ENCODE measurements around the gene KDM4F. TPM values are rescaled to one million over a fixed set of nuclear protein-coding genes. Genes with fewer than 3 reads are reported as not detected.
"Not testable (repeated sequence)": the region's sequence is repeated elsewhere in the genome, so short reads cannot be mapped to it uniquely, and the experiment has no call there.

The KDM4F gene
- total RNA-seq, 1 donor from 2014 or later: not detected

- intact Hi-C loops (cut with DNase I): no loop called here
- H3K36me3 ChIP-seq: no peaks in the 10 kb centered on the region
- no peak within 1 kb of the TSS for H3K4me3 ChIP-seq
- H3K9me3 ChIP-seq: no peaks in the 10 kb centered on the region
- H3K27ac ChIP-seq: no peak within 1 kb of the TSS
- no peak for DNase-seq
- ATAC-seq: no peak
- no peaks in the 10 kb centered on the region for H3K27me3 ChIP-seq
- TF ChIP-seq CTCF (IDR thresholded peaks at IDR 0.05): no peak
- H3K4me1 ChIP-seq: no peaks in the 10 kb centered on the region
Measured at GRCh38 chr11:95024958-95025357, 24.3 kb upstream of the KDM4F start, which contains the start of gene KDM4E. Gene KDM4E, plus strand, starts transcription at chr11:95025258. Its CDS starts 300 bp downstream, at chr11:95025558.

GRCh38 chr11:95025594-95025993 lies 23.6 kb upstream of the KDM4F start:
- H3K9me3 ChIP-seq; H3K4me3 ChIP-seq; H3K36me3 ChIP-seq; DNase-seq; H3K27ac ChIP-seq; H3K4me1 ChIP-seq; H3K27me3 ChIP-seq; intact Hi-C loops (cut with DNase I); ATAC-seq: not testable (repeated sequence)

- Histone ChIP-seq H3K9me3 (no peaks in the 10 kb centered on the region), H3K4me3 (no peak overlapping the region), H3K36me3 (no peaks in the 10 kb centered on the region), H3K4me1 (no peaks in the 10 kb centered on the region), H3K27me3 (no peaks in the 10 kb centered on the region), H3K27ac (no peak overlapping the region)
- no peak for DNase-seq
- intact Hi-C loops (cut with DNase I): no loop called here
- TF ChIP-seq CTCF (IDR thresholded peaks at IDR 0.05): no peak
- ATAC-seq: no peak
Measured at GRCh38 chr11:95028357-95028756, 20.9 kb upstream of the KDM4F start.

GRCh38 chr11:95033051-95033450 lies 16.2 kb upstream of the KDM4F start:
- TF ChIP-seq CTCF (IDR thresholded peaks at IDR 0.05): no peak
- DNase-seq (no peak), ATAC-seq (no peak)
- H3K36me3 ChIP-seq: no peaks in the 10 kb centered on the region
- peaks cover 15% of the 10 kb centered on the region for H3K27me3 ChIP-seq
- H3K4me1 ChIP-seq: no peaks in the 10 kb centered on the region
- no peaks in the 10 kb centered on the region for H3K9me3 ChIP-seq
- intact Hi-C loops (cut with DNase I): no loop called here
- no peak overlapping the region for H3K27ac ChIP-seq
- no peak overlapping the region for H3K4me3 ChIP-seq

- no peaks in the 10 kb centered on the region for H3K4me1 ChIP-seq
- no peak for DNase-seq
- peaks cover 16% of the 10 kb centered on the region for H3K27me3 ChIP-seq
- ATAC-seq: no peak
- H3K27ac ChIP-seq: no peak overlapping the region
- no peaks in the 10 kb centered on the region for H3K9me3 ChIP-seq
- no peak for TF ChIP-seq CTCF (IDR thresholded peaks at IDR 0.05)
- no peaks in the 10 kb centered on the region for H3K36me3 ChIP-seq
- intact Hi-C loops (cut with DNase I): no loop called here
- H3K4me3 ChIP-seq: no peak overlapping the region
Measured at GRCh38 chr11:95035316-95035715, 13.9 kb upstream of the KDM4F start.

- intact Hi-C loops (cut with DNase I); H3K4me1 ChIP-seq; H3K36me3 ChIP-seq; H3K9me3 ChIP-seq; DNase-seq; H3K27ac ChIP-seq: not testable (repeated sequence)
- H3K27me3 ChIP-seq: peaks cover 27% of the 10 kb centered on the region
- ATAC-seq: peak; percentile 60
- H3K4me3 ChIP-seq: peak overlapping the region; percentile 31
Measured at GRCh38 chr11:95037356-95038035, 11.7 kb upstream of the KDM4F start.

GRCh38 chr11:95042239-95042638 lies 7.0 kb upstream of the KDM4F start:
- Histone ChIP-seq H3K4me3 (no peak overlapping the region), H3K9me3 (no peaks in the 10 kb centered on the region), H3K27me3 (peaks cover 29% of the 10 kb centered on the region), H3K27ac (no peak overlapping the region), H3K4me1 (no peaks in the 10 kb centered on the region), H3K36me3 (no peaks in the 10 kb centered on the region)
- ATAC-seq: no peak
- intact Hi-C loops (cut with DNase I): no loop called here
- no peak for DNase-seq
- TF ChIP-seq CTCF (IDR thresholded peaks at IDR 0.05): no peak

All from upper lobe of right lung (tissue), 1 donor.